Activated T-cell treated with anti-CD3 and anti-CD28 coated beads for 24 hours (primary cell): ENCODE data around the gene SNX19.
A peak's percentile ranks its signal among the peaks of the same experiment; 100 is the strongest.
"Not testable (repeated sequence)": the region's sequence is repeated elsewhere in the genome, so short reads cannot be mapped to it uniquely, and the experiment has no call there.

Experiments
- DNase-seq: peaks from one replicate; pipeline ENCODE4 v3.0.0-alpha.2; 2020; ENCODE audit warnings: low read depth

The SNX19 gene

DNA sequence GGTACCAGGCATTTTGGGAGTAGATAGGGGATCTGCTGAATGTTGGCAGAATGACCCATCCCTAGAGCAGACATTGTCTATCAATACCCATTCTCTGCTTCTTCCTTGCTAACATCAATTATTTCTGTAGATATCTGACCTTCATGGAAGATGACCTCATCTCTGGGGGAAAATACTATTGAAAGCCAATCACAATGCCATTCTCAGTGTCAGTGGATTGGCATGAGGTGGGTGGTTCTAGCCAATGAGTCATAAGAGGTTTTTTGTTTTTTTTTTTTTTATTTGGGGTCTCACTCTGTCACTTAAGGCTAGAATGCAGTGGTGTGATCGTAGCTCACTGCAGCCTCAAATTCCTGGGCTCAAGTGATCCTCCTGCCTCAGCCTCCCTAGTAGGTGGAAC, 42.5 kb downstream of the SNX19 start:
- no peak for DNase-seq

DNA sequence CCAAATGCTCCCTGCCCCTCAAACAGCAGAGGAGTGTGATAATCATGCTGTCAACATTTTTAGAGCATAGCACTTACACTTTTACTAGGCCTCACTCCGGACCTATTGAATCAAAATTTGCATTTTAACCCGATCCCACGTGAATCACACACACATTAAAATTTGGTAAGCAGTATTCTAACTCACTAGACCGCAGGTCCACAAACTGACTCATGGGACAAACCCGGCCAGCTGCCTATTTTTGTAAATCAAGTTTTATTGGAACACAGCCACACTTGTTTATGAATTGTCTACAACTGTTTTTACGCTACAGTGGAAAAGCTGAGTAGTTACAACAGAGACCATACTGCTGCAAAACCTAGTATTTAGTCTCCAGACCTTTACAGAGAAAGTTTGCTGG, 43.3 kb downstream of the SNX19 start:
- DNase-seq = no peak

DNA sequence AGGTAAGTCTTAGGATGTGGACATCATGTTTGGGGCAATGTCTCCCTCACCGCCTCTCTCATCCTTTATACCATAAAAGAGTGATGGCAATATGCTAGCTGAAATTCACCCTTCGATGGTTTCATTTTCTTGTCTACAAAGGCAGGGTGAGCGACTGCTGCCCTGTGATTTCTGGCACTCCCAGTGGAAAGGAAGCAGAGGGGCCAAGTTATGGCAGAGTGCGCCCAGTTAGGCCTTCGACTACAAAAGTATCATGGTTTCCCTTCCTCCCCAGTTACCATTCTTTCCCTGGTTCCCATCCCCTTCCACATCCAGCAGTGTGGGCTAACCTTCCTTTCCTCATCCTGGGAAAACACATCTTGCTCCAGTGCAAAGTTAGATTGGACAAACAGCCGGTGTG, 43.8 kb downstream of the SNX19 start:
- no peak for DNase-seq

DNA sequence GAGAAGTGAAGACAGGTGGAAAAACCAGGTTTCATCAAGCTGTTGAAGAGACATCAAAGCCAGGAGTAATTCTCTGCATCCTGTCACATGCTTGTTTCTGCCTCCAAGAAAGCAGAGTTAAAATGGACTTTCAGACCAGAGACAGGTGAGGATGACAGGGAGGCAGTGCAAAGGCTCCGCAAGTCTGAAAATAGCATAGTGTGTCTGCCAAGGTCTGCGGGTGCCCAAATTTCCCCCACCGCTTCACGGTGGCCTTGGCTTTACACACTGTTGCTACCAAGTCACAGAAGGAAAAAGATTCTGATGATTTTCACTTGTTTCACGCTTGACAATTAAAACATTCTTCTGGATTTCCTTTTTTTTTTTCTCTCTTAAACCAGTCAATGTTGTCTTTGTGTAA, 44.2 kb downstream of the SNX19 start:
- no peak for DNase-seq

DNA sequence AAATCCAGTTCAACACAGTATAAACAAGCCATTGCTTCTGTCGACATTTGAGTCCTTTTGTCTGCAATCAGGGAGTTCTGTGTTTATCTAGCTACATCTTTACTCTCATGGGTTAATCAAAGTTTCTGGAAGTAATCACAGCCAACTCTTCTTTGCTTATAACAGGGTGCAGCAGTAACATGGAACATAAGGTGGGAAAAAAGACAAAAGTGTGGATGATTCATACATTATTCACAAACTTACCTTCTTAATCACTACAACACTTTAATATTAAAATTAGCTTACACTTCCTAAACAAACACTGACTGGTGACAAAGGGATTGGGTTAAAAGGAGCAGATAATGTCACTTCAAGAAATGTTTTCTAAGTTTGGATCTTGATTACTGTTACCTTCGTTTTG, 44.7 kb downstream of the SNX19 start:
- DNase-seq = no peak

DNA sequence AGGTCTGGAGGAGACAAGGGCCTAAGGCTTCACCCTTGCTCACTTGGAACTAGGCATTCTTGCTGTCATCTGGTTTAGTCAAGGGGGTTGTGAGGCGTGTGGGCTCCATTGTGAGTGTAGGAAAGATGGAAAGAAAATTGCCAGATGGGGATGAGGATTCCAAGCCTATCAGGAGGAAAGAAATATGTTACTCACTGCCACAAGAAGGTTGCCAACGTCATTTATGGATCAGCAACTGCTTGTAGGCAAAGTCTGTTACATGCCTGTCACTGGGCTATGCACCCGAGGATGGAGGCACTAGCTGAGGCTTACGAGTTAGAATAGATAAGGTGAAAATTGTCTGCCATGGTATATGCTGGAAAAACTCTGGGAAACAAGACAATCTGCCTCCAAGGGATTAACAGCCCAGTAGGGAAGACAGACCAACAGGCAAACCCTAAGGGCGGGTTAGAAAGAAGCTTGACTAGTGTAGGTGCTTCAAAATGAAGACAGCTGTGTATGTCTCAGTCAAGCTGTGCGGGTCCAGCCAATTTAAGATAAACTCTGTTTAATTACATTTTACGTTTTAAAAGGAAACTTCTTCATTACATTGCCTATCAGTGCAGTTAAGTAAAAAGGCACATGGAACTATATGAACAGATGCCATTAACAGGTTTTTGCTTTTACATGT, 47.4 kb downstream of the SNX19 start:
- DNase-seq = no peak

DNA sequence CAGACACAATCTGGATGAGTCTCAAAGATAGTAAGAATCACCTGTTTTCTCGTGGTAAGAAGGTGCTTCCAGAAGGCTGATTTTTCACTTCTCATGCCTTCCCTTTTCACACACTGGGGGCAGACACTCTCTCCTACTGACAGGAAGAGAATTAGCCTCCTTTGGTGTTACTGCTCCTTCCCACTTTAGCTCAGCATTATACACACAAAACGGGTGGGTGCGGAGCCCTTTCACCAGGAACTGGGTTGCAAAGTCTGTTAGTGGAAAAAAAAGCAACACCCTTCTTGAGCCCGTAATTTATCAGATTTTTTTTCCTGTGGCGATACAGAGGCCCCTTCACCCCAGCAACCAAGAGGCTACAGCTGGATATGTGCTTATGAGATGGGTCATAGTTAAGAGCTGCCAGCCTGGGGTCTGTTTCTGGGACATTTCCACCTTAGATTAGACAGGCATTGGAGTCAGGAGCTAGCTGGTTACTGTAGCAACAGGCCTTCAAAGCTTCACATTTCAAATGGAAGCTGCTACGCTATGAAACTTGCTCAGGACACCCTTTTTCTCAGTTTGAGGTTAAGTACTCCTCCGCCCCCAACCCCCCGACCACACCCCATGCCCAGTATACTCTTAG, 48.1 kb downstream of the SNX19 start:
- DNase-seq = no peak

DNA sequence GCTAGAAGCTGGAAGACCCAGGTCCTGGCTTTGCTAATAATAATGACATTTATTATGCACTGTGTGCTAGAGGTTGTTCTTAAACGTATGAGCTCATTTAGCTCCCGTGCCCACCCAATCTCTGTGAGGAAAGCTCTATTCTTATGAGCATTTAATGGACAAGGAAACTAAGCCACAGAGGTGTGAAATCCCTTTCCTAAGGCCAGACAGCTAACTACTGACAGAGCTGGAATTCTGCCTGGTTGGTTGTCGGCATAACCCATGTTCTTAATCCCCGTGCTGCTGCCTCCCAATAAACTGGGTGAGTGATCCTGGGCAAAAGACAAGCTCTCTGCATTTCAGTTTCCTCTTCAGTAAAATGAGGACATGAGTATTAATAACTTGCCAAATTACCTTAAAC, 49.4 kb downstream of the SNX19 start:
- DNase-seq = no peak

DNA sequence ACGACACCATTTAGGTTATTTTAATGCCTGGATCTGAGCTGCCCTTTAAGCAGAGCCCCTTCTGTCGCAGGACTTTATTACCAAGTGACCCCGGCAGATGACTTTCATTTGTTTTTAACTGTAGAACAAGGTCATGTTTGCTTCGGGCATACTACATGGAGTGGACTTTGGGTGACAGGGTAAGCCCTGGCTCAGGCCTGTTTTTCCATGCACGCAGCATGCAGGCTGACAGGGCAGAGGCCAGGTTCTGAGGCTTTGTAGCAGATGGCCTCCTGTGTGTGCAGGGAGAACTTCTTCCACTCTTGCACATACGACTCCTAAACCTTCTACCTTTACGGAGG, 50.5 kb downstream of the SNX19 start:
- DNase-seq = no peak

DNA sequence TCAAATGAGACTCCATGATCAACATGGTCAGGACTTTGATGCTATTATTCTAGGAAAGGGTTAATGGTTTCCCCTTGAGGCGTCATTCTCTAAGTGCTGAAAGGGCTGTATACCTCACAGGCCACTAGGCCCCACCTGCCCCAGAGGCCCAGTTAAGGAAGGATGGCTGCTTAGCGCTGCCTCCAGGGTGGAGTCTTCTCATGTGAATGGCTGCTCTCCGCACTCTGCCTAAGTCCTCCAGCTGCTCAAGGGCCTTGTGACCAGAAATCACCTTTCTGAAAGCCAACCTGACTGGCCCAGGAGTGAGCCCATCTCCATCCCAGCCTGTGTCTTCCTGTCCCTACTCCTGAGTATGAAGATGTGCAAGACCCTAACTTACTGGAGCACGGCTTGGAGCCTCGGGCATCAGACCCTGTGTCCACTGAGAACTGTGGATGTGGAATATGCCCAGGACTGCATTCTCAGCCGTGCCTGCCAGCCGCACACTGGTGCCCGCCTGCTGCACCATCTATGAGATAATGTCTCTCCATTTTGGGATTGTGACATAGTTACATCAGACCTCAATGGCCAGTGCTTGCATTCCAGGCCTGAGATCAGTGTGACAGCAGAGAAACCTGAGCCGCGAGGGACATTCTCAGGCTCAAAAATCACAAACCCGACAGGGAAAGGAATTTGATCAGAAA, 51.0 kb downstream of the SNX19 start:
- DNase-seq = no peak

DNA sequence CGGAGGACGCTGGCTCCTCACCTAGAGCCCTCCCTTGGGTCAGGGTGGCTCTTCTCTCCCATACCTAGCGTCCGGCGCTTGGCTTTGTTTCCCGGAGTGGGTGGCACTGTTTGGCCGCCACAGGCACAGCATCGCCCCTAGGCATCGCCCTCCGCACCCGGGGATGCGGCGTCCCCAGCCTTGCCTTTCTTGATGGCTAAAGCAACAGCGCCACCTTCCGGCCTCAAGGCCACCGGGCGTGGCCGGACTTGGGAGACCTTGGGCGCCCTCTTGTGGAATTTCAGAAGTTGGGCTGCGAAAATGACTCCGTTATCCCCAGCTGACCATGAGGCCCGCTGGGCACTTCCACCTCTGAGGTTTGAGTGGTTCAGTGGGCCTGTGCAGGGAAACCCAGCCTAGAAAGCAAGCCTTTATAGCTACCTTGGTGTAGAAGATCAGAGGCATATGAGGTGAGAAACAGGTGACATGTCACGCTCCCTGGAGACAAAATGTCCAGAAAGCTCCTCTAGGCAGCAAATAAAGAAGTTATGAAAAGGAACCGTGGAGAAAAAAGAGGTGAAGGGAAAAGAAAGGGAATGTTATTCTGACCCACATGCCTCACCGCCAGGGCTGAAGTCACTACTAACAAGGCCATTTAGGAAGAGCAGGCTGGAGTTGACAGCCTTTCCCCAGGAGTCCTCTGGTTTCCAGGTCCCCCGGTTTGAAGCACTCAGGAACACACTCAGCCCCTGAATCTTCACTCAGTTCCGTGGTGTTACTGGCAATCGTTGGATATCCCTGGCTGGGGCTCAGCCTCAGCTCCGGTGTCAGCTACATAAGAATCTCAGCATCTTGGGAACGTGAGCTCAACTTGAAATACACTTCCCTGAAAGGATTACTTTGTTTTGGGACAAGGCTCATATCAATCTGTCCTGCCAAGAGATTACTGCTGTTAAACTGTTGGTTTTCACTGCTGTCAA, 54.1 kb downstream of the SNX19 start:
- DNase-seq = peak; percentile 79

DNA sequence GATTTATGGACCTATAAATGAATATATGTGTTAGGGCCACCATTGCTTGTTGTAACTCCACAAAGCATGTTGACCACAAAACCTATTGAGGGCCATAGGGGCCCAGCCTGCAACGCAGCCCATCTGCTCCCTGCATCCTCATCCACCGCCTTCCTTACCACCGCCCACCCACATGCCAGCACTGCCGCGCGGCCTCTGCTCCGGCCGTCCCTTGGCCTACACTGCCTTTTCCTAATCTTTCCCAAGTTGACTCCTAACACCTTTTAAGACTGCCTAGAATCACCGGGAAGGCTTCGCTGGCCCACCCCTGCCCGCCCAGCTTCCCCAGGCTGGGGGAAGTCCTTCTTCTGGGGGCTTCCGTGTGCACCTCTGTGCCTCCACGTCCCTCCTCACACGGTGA, 55.0 kb downstream of the SNX19 start:
- DNase-seq = no peak

DNA sequence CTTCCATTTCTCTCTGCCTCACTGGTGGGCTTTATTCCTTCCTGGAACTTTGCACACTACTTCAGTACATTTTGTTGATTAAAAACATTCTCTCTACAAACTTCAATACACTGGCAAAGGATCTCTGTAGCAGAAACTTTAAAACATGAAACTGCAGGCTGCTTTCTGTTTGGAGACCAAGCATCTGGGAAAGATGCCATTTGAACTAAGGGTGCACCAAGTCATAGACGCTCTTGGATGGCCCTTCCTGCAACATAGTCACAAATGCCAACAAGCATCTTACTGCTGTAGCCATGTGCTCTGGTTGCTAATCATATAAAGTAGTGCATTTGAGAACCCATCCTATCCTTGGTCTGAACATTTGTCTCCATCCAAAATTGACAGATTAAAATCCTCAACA, 56.4 kb downstream of the SNX19 start:
- DNase-seq = no peak

DNA sequence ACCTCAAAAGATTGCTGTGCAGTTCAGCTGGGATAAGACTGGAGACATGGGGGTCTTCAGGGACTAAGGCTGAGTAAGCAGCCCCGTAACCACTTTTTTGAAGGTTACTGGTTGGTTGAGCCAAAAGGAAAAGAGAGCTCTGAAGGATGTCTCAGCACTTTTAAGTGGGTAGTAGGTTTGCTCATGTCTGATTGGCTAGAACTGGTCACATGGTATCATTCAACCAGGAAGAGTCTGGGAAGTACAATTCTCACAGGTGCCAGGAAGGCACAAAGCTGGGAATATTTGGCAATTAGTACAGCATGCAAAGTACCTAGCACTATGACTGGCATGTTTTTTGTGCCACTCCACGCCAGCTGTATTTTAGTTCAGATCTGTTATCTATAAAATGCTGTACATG, 58.1 kb downstream of the SNX19 start:
- DNase-seq = no peak

DNA sequence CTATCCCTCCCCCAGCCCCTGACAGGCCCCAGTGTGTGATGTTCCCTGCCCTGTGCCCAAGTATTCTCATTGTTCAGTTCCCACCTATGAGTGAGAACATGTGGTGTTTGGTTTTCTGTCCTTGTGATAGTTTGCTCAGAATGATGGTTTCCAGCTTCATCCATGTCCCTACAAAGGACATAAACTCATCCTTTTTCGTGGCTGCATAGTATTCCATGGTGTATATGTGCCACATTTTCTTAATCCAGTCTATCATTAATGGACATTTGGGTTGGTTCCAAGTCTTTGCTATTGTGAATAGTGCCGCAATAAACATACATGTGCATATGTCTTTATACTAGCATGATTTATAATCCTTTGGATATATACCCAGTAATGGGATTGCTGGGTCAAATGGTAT, 60.6 kb downstream of the SNX19 start:
- not testable (repeated sequence) for DNase-seq

DNA sequence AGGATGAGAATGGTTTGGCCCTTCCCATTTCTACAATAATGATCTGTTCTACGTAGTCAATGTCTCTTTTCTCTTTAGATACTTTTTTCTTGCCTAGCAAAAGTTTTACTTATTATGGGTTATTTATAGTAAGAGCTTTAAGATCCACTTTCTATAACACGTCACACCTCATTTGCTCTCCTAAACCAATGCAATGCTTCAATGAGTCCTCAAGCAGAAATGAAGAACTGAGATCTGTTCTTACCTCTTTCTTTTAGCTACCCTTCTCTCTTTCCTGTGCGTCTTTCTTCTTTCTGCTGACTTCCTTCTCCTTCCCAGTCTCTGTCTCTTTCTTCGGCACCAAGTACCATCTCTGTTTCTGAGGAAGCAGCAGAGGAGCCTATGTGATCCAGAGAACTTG, 61.8 kb downstream of the SNX19 start:
- no peak for DNase-seq

DNA sequence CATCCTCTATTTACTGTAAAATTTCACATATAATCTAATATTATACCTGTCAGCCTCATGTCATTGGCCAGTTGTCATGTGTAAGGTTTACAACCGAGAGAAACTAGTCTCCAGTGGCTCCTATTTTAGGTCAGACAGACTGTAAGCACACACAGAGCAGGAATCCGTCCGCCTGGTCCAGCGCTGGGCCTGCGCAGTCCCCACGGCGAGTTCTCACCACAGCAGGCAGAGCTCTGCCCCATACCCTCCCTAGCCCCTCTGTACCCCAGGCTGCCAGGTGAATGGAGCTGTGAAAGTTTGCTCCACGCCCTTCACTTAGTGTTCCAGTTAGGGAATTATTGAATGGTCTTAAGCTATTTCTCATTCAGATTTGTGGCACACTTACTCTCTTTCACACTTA, 63.7 kb downstream of the SNX19 start:
- DNase-seq = no peak

DNA sequence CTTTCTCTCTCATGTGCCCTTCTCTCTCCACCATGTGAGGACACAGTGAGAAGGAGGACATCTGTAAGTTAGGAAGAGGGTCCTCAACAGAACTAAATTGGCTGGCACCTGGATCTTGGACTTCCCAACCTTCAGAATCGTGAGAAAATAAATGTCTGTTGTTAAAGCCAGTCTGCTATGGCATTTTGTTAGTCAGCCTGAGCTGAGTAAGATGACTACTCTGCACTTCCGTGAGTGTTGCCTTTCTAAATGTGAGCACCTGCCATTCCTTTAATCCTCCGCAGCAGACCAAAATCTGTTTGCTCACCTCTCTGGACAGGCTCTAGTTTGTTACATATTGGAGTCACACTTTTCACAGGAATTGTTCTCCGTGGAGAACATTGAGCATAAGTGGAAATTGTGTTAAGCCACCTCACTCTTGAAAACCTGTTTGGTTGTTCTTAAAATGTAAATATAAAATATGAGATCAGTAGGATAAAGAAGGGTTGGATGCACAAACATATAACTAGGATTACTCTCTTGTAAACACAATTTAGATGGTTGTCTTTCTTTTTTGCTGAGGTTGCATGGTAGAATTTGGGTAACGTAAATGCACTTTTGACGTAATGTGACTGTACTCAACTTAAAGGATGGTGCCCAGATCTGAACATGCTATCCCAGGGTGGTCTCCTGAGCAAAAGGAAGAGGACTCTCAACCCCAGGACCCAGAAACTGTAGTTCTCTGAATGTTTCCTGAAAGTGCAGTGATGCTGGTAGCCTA, 65.9 kb downstream of the SNX19 start:
- no peak for DNase-seq

DNA sequence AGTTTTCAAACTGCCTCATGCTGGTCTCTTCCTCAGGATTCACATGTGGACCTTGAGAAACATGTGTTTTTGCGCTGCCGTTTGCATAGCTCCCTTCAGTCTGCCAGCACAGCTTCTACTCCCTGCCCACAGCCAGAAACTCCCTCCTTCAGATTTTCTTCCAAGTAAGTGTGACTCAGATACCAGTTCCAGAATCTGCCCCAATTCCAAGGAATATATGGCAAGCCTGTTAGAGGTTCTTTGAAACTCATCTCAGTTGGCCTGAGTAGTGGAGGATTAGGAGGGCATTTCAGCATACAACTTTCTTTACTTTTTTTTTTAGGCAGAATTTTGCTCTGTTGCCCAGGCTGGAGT, 67.1 kb downstream of the SNX19 start:
- no peak for DNase-seq

DNA sequence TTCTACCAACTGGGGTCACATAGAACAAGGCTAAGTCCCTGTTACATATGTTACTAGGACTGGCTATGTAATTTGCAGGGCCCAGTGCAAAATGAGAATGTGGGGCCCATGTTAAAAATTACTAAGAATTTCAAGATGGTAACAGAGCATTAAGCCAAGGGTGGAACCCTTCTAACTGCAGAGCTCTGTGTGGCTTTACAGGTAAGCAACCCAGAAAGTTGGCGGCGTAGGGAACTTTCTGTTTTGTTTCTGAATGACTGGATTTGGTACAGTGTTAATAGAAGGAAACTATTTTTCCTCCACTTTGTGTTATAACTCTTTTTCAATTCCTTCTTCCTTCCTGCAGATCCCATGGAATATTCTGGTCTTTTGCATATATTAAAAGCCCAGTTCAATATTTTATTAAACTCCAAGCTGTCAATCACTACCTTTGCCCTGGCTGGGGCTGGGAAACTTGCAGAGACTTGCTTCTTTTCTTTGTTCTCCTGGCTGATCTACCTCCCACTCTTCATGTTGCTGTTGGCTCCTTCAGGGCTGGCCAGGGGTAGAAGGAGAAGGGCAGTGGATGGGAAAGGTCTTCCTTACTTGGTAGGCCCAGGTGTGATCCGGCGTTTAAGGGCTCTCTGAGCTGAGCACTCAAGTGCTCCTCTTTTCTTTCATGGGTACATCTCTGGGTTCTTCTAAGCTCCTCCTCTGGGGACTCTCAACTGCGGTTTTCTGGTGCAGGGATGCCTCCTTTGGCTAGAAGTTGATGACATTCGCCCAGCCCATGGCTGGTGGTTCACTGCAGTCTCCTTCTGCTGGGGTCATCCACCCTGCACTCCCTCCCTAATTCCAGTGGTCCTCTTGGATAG, 67.7 kb downstream of the SNX19 start:
- no peak for DNase-seq

DNA sequence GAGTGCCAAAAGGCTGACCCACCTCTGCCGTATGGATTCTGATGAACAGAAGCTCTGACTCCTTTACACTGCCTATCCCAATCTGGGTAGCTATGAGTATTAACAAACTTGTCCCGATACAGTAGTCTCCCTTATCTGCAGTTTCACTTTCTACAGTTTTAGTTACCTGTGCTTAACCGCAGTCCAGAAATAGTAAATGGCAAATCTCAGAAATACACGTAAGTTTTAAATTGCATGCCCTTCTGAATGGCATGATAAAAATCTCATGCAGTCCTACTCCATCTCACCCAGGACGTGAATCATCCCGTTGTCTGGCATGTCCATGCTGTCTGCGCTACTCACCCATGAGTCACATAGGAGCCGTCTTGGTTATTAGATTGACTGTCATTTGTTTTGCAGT, 68.8 kb downstream of the SNX19 start:
- DNase-seq = no peak
